ENCODE results near the gene ARHGAP4.

The ARHGAP4 gene

GRCh38 chrX:153903238-153903980, 22.7 kb downstream of the ARHGAP4 start:
- DNase-seq, result peak; percentile 38

DNA sequence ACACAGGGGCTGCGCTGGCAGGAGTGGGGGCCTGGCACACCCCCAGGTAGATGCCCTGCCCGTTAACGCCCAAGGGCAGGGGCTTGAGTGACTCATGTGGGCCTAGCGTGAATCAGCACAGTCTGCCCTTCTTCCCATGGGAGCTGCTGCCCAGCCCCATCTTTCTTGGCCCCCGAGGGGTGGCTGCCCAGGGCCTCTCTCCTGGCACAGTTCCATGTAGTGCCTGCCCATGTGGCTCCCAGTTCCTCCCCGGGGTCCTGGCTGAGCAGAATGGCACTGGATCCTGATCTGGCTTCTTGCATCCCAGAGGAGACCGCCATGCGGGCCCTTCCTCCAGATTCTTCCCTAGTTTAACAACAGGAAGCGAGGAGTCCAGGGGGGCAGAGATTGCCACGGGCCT, 23.7 kb downstream of the ARHGAP4 start:
- DNase-seq, result no peak

DNA sequence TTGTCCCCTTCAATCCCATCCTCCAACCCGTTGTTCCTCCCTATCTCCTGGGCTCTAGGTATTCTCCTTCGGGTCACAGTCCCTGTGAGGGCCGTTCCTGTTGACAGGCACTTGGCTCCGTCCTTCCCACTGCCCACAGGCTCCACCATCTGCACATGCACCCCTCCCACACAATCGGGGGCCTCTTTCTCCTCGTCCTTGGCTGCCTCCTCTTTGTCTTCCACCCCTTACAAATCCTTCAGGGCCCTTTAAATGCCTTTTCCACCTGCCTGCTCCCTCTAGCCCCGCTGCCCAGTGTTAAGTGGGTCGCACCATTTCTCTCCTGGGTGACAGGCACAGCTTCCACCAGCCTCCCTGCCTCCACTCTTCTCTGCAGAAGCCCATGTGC, 24.3 kb downstream of the ARHGAP4 start:
- no peak for DNase-seq

DNA sequence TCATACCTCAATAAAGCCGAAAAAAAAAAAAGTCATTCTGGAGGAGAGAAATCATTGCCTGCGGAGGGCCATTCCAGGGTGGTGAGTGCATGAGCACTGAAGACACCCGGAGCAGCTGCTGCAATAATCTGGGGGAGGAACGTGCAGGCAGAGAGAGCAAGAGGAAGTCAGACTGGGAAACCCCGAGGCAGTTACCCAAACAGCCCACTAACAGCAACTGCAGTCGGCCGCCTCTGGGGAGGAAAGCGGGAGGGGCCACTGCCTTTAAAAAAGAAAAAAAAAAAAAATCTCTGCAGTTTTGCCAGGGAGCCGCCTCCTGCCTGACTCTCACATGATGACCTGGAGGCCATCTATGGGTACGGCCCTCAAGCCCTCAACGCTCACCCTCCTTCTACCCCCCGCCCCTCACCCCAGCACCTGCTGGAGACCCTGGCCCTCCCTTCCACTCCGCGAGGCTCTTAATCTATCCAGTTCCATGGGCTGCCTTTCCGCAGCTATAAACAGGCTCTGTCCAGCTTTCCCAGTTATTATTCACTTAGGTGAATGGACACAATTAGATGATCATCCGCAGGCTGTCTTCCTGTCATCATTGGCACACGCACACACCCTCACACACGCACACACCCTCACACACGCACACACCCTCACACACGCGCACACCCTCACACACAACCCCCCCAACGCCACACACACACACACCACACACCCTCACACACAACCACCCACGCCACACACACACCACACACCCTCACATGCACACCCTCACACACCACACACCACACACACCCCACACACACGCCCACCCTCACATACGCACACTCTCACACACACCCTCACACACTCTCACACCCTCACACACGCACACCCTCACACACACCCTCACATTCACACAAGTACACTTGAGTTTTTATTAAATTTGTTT, 25.0 kb downstream of the ARHGAP4 start:
- DNase-seq, result peak; percentile 84

GRCh38 chrX:153897899-153898298, 28.2 kb downstream of the ARHGAP4 start:
- DNase-seq, result peak; percentile 88

DNA sequence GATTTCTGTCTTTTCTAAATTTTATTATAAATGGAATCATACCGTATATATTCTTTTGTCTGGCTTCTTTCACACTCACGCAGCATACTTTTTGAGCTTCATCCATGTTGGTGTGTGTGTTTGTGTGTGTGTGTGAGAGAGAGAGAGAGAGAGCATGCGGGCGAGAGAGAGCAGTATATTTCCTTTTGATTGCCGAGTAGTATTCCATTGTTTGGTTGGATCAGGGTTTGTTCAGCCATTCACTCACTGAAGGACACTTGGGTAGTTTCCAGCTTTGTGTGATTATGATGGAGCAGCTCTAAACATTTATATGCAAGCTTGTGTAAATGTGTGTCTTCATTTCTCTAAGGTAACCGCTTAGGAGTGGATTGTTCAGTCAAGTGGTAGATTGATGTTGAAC, 36.9 kb downstream of the ARHGAP4 start:
- DNase-seq, result no peak

DNA sequence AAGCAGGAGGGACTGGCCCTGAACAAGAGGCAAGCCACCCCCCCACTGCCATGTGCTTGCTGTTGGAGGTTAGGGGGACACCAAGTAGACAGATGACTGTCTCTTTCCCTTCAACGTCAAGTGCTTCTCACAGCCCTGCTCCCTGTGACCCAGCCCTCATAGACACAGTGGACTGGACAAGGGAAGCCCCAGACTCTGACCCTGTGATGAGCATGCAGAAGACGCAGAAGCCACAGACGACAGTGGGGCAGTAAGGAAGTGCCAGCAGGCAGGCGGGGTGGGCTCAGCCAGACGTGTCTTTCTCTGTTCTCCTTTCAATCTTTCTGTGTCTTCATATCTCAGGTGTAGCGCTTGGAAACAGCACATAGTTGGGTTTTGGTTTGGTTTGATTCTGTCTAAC, 37.7 kb downstream of the ARHGAP4 start:
- DNase-seq, result no peak

GRCh38 chrX:153887385-153887784, 38.7 kb downstream of the ARHGAP4 start:
- DNase-seq, result no peak

GRCh38 chrX:153886915-153887314, 39.1 kb downstream of the ARHGAP4 start:
- DNase-seq, result no peak

- peak; percentile 27 for DNase-seq
Measured at GRCh38 chrX:153885968-153886903, 39.8 kb downstream of the ARHGAP4 start, which contains the start of gene L1CAM. Gene L1CAM, minus strand, starts transcription at chrX:153886173. Its CDS starts 10,337 bp downstream, at chrX:153875836.

DNA sequence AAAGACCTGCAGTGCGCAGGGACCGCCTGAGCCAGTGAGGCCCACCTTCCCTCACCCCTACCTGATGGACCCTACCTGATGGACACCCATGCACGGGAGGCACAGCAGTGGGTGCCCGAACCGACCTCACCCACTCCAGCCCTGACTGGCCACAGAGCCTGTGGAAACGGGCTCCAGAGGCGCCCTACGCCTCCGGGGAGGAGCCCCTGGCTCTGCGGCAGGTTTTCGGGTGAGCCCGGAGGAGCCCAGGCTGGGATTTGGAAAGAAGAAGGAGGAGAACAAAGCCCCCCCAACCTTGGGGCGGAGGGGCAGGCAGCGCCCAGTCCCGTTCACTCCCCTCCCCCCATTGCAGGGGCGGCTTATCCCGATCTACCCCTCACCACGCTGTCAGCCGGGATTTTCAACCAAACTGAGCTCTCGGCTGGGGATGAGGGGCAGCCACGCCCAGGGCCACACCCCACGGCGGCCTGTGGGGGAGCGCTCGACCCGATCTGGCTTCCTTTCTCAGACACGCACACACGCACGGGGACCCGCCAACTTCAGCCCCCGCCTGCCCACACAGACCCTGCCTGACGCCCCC, 40.8 kb downstream of the ARHGAP4 start:
- DNase-seq, result peak; percentile 16

- DNase-seq, result no peak
Measured at GRCh38 chrX:153884590-153884989, 41.5 kb downstream of the ARHGAP4 start.

GRCh38 chrX:153884136-153884535, 41.9 kb downstream of the ARHGAP4 start:
- DNase-seq, result no peak

- no peak for DNase-seq
Measured at GRCh38 chrX:153883163-153883843, 42.8 kb downstream of the ARHGAP4 start.

DNA sequence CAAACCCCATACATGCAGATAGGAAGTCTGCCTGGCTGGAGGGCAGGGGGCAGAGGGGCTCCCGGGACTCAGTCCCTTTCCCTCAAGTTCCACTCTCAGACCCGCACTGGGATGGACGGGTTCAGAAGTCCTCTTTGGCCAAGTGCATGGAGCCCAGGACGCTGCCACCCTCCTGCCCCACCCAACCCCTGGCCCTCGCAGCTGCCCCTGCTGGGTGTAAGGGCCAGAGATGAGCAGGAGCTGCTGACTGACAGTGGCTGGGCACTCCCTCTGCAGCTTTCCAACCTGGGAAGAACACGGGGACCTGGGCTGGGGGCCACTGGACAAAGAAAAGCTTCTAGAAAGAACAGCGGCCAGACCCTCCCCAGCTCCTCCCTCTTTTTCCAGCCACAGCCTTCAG, 43.5 kb downstream of the ARHGAP4 start:
- no peak for DNase-seq

DNA sequence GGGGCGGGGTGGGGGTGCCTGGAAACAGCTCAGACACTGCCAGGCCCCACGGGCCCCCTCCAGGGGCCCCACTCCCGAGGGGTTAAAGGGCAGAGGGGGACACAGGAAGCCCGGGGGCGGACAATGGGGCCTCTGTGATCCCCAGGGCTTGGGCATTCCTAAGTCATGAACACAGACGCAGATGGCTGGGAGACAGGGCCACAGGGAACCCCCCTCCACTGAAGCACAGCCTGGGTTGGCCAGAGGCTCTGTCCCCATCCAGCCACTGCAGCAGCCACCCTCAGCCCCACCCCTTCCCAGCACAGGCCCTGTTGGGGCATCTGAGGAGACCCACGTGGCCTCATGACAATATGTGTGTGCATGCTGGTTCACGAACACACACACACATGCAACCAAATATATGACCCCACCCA, 44.0 kb downstream of the ARHGAP4 start:
- DNase-seq, result no peak

GRCh38 chrX:153881281-153881680, 44.8 kb downstream of the ARHGAP4 start:
- no peak for DNase-seq

DNA sequence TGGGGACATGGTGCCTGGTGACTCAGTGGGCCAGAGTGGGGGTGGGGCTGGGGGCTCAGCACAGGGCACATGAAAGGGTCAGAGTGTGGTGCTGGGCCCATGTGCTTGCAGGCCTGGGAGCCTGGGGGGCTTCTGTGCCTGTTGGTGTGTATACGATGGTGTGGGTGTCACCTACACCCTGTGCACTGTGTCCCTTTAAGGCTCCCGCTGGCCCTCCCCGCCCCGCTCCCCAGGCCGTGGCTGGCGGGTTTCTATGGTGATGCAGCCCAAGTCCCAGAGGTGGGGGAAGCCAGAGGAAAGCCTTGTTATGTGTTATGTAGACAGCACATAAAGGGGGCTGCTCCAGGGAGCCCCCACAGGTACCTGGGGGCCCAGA, 45.6 kb downstream of the ARHGAP4 start:
- no peak for DNase-seq

- no peak for DNase-seq
Measured at GRCh38 chrX:153879741-153880439, 46.2 kb downstream of the ARHGAP4 start.

DNA sequence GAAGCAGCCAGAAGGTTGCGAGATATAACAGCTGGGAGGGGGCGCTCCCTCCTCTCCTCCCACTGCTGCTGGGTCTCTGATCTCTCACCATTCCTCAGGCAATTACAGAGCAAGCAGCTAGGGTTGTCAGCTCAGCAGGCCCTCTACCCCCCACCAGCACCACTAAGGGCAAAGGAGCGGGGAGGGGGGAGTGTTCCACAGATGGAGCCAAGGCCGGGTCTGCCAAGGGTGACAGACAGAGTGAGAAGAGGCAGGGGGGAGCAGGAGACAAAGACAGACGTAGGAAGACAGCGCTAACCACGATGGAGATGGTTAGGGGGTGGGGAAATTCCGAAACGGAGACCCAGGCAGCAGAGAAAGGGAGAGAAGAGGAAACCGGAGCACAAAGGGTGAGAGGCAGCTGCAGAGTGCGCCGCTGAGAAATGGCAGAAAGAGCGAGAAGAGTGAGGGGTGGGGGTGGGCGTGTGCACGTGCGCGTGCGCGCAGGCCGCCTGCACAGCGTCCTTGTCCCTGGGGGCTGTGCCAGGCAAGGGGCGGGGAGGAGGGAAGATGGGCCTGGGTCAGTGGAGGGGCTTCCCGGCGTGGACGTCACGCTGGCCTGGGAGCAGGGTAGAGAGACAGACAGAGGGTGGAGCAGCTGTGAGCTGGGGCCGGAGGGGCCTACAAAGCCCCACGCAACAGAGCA, 47.0 kb downstream of the ARHGAP4 start:
- no peak for DNase-seq

DNA sequence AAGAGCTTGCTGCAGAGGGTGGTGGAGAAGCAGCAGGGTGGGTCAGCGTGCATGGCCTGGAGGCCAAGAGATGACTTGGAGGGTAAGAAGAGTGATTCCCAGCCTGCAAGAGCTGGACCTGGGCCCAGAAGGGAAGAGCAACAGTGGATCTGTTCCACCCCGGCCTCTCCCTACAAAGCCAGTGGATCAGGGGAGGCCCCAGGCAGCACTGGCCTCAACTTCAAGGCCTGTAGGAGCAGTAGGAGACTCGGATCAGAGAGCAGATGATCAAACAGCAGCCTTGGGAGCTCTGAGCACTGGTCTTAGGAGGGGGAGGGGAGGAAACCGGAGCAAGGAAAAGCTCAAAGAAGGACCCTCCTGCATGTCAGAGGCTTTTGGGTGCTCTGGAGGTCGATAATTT, 47.7 kb downstream of the ARHGAP4 start:
- DNase-seq, result no peak
